IPS DF 6.9 (cell line): ENCODE results near the gene OPN5.

ENCODE experiments used
- DNase-seq: peaks from one replicate; pipeline ENCODE4 v3.0.0-alpha.2; 2013; ENCODE audit warnings: low read depth, low spot score
- H3K27ac ChIP-seq: one replicate; pipeline ENCODE4 v1.5.1; 2013; ENCODE audit warnings: low read length, control low read depth
- H3K27me3 ChIP-seq: 2 replicates; pipeline ENCODE4 v1.6.1; 2013; ENCODE audit warnings: mild to moderate bottlenecking, low read length; ENCODE audit not compliant: control insufficient read depth, insufficient read depth
- H3K36me3 ChIP-seq: 2 replicates; pipeline ENCODE4 v1.6.1; 2013; ENCODE audit warnings: low read length; ENCODE audit not compliant: control insufficient read depth, insufficient read depth
- H3K4me1 ChIP-seq: 2 replicates; pipeline ENCODE4 v1.6.1; 2013; ENCODE audit warnings: low read length; ENCODE audit not compliant: control insufficient read depth, insufficient read depth
- H3K4me3 ChIP-seq: 2 replicates; pipeline ENCODE4 v1.5.1; 2013; ENCODE audit warnings: mild to moderate bottlenecking, low read length
- H3K9me3 ChIP-seq: 2 replicates; pipeline ENCODE4 v1.6.1; 2013; ENCODE audit warnings: low read length, inconsistent platforms; ENCODE audit not compliant: control insufficient read depth, insufficient read depth
- WGBS: extraction: QIAGEN DNeasy Blood & Tissue Kit; methylation state at CpG from one replicate; pipeline ENCODE4 v1.1.7; 2013; ENCODE audit warnings: mixed read lengths, missing lambda C conversion rate; ENCODE audit not compliant: insufficient read length, insufficient coverage; 5-methylcytosine and 5-hydroxymethylcytosine counted together

The OPN5 gene

DNA sequence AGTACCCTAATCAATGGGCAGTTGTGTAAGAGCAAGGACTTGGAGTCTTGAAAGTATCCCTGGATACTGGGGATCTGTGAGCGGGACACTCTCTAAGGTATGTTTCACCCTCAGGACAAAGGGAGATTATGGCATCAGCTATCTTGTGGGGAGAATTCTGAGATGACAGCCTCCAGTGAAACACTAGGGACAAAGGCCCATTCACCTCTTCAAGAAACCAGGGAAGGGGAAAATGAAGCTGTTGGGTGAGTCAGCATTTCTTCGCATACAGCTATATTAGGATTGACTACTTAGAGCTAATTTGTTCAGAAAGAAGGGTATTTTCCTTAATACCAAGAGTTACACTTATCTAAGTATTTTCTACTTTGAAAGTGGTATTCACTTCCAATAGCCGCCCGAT is 35.9 kb downstream of the OPN5 start:
- Histone ChIP-seq H3K27me3 (no peaks in the 10 kb centered on the region), H3K4me3 (no peak overlapping the region), H3K9me3 (no peaks in the 10 kb centered on the region), H3K4me1 (no peaks in the 10 kb centered on the region), H3K36me3 (no peaks in the 10 kb centered on the region), H3K27ac (no peak overlapping the region)
- DNase-seq, result no peak
- no CpG with 5 or more reads among the region's 4 CpGs for WGBS

DNA sequence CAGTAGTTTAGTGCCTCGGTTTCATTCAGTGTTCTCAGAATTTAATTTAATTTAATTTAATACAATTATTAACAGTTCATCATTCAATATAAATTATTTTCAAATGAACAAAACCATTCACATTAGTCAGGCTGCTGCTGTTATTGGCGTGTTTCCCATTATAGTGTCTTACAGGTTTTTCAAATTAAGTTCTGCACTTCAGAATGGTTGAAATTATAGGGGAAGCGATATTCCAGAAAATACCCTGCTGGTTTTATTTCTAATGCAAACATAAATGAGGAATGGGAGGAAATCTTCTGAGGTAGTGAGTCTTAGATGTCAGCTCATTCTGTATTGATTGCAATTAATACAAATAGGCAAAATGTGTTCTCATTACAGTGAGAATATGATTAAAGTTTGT is 37.6 kb downstream of the OPN5 start:
- Histone ChIP-seq H3K27ac (no peak overlapping the region), H3K36me3 (no peaks in the 10 kb centered on the region), H3K4me1 (no peaks in the 10 kb centered on the region), H3K4me3 (no peak overlapping the region), H3K9me3 (no peaks in the 10 kb centered on the region), H3K27me3 (no peaks in the 10 kb centered on the region)
- no CpG with 5 or more reads among the region's 3 CpGs for WGBS
- DNase-seq, result no peak

DNA sequence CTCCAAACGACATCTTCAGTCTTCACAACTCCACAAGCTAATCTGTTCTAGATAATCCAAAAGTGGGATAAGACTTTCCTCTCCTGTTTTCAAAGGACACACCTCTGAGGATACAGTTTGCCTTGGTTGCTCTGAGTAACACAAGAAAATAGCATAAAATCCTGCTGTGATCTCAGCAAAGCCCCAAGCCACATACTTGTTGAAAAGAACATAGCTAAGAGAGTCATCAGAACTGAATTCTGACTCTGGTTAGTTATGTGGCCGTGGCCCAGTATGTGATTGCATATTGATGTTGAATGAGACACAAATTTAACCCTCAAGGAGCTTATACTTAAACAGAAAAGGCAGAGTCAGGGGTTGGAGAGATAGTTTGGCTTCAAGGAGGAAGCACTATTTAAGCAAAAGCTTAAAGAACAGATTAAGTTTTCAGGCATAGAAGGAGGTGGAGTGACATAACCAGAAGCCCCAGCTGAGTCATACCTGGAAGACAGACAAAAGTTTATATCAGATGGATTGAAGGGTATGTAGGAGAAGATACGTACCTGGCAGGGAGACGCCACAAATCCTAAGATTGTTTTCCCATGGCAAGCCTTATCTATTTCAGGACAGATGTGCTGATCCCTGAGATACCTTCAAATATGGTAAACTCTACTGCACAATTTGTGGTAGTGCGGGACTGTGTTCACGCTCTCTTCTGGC is 41.2 kb downstream of the OPN5 start:
- Histone ChIP-seq H3K27me3 (no peaks in the 10 kb centered on the region), H3K4me3 (no peak overlapping the region), H3K36me3 (no peaks in the 10 kb centered on the region), H3K27ac (no peak overlapping the region), H3K4me1 (no peaks in the 10 kb centered on the region), H3K9me3 (no peaks in the 10 kb centered on the region)
- DNase-seq, result no peak
- WGBS, result no CpG with 5 or more reads among the region's 6 CpGs

DNA sequence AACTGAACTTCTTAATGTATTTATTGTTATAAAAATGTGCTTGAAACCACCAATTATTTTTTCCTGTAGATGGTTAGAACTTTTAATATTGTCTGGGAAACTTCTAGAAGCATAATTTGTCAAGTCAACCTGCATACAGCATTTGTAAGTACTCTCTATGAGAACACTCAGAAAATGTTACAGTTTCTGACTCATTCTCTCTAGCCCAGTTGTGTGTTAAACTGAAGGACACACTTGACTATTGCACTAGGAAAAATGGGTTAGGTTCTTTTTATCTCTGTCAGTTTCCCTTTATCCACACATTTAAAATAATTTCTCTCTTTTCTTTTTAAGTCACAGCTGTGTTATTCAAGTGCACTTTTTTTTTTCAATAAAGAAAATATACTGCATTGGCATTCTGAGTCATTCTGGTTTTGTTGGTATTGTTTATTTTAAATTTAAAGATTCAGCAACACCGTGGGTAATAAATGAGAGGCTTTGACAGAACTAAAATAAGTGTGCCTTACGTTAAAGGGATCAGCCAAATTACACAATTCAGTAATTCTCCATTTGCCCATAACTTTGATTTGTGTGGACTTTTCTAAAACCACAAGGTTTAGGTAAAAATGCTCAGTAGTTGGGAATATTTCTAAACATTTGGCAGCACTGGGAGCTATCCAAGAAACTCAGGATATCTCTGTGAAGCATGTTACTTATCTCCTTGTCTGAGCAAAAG is 50.7 kb downstream of the OPN5 start:
- Histone ChIP-seq H3K9me3 (no peaks in the 10 kb centered on the region), H3K27me3 (no peaks in the 10 kb centered on the region), H3K36me3 (no peaks in the 10 kb centered on the region), H3K27ac (no peak overlapping the region), H3K4me3 (no peak overlapping the region), H3K4me1 (no peaks in the 10 kb centered on the region)
- WGBS, result no CpG with 5 or more reads among the region's 2 CpGs
- DNase-seq, result no peak

DNA sequence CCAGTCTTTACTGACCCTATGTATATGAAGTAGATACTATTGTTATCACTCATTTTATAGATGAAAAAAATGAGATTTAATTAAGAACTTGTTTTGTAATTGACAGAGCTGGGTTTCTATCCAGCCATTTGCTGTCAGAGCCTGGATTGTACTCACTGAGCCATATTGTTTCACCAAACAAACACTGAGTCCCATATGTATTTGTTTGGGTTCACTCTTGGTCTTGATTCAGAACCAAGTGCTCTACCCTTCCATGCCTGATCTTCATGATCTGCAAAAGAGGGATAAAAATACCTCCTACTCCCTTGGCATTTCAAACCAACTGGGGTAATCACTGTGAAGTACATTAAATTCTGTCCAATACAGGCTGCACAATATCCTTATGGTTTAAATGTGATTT is 52.4 kb downstream of the OPN5 start:
- no peaks in the 10 kb centered on the region for H3K9me3 ChIP-seq
- no peak overlapping the region for H3K27ac ChIP-seq
- H3K36me3 ChIP-seq, result no peaks in the 10 kb centered on the region
- H3K4me3 ChIP-seq, result no peak overlapping the region
- no peak for DNase-seq
- H3K4me1 ChIP-seq, result no peaks in the 10 kb centered on the region
- no peaks in the 10 kb centered on the region for H3K27me3 ChIP-seq

DNA sequence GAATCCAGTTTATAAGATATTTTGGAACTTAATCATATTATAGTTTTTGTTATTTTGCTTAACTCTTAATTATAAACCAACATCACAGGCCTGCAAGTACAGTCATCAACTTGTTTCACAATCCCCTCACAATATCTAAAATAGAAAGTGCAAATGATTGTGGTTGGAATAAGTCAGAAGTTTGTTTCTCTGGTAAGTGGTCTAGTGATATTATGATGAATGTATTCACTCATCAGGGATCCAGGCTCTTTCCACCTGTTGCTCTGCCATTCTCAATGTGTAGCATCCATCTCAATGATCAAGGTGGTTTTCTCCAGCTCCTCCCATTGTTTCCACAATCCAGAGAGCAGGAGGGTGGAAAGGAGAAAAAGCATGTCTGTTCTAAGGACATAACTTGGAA is 54.2 kb downstream of the OPN5 start:
- Histone ChIP-seq H3K27me3 (no peaks in the 10 kb centered on the region), H3K4me1 (no peaks in the 10 kb centered on the region), H3K36me3 (no peaks in the 10 kb centered on the region), H3K9me3 (no peaks in the 10 kb centered on the region), H3K4me3 (no peak overlapping the region), H3K27ac (no peak overlapping the region)
- DNase-seq, result no peak

DNA sequence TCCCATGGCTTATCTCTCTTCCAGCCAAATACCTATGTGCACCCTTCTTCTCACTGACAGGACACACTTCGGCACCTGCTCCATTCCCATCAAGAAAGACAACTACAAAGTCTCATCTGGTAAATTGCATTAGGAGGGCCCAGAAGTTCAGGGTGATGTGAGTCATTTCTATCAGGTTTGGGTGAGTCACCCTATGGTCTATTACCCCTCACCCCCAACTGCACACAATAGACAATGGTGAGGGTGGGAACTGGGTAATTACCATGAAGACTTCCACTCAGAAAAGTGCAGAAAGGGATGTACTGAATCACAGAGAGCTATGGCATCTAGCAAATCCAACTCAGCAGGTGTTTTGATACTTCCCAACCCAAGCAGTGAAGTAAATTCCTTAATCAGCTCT is 54.8 kb downstream of the OPN5 start:
- Histone ChIP-seq H3K4me3 (no peak overlapping the region), H3K9me3 (no peaks in the 10 kb centered on the region), H3K4me1 (no peaks in the 10 kb centered on the region), H3K27ac (no peak overlapping the region), H3K36me3 (no peaks in the 10 kb centered on the region), H3K27me3 (no peaks in the 10 kb centered on the region)
- no peak for DNase-seq
- no CpG with 5 or more reads among the region's 1 CpG for WGBS

DNA sequence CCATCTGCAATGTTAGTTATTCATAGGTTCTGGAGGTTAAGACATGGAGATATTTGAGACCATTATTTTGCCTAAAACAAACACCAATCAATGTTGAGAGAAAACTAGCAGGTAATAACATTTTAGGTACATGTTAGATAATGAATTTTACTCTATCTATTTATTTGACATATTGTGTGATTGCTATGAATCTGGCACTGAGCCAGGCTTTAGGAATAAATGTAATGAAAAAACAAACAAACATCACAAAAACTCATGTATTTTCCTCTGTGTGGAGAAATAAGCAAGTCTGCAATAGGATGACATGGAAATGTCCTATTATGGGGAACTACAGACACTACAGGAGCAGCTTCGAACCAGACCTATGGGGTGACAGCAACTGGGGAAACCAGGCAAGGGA is 57.8 kb downstream of the OPN5 start:
- Histone ChIP-seq H3K36me3 (no peaks in the 10 kb centered on the region), H3K27me3 (no peaks in the 10 kb centered on the region), H3K4me3 (no peak overlapping the region), H3K27ac (no peak overlapping the region), H3K9me3 (no peaks in the 10 kb centered on the region), H3K4me1 (no peaks in the 10 kb centered on the region)
- WGBS, result no CpG with 5 or more reads among the region's 1 CpG
- no peak for DNase-seq

DNA sequence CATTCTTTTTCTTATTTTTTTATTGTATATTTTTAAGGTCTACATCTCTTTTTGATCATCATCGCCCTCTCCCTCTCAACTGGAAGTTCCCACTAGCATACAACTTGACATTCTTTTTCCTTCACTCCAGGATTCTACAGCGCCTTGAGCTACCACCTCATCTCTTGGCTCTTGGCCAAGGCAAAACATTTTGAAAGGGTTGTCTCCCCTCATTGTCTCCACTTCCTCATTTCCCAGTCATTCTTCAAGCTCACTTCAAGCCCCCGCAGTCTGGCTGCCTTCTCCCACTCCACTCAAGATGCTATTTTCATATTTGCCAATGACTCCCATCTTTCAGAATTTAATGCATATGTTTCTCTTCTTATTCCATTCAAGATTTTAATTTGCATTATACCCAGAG is 63.0 kb downstream of the OPN5 start:
- no peak overlapping the region for H3K4me3 ChIP-seq
- no CpG with 5 or more reads among the region's 3 CpGs for WGBS
- no peaks in the 10 kb centered on the region for H3K9me3 ChIP-seq
- no peak overlapping the region for H3K27ac ChIP-seq
- DNase-seq, result no peak
- H3K27me3 ChIP-seq, result no peaks in the 10 kb centered on the region
- no peaks in the 10 kb centered on the region for H3K36me3 ChIP-seq
- H3K4me1 ChIP-seq, result no peaks in the 10 kb centered on the region

DNA sequence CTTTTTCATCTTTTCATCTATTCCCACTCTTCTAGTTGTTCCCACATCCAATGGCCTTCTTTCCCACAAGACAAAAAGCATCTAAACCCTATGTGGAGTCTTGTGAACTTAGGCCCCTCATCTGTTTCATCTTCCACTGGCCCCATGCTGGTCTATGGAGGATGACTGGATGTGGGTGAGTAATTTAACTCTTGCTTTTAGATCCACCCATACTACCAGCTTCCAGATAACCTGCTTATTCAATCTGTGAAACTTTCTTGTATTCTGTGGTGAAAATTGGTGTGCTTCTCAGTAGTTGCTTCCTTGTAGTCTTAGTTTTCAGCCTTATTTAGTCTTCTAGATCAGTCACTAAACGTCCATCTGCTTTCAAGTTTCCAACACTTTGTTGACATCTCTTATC is 64.9 kb downstream of the OPN5 start:
- Histone ChIP-seq H3K4me3 (no peak overlapping the region), H3K4me1 (no peaks in the 10 kb centered on the region), H3K36me3 (no peaks in the 10 kb centered on the region), H3K27ac (no peak overlapping the region), H3K9me3 (no peaks in the 10 kb centered on the region), H3K27me3 (no peaks in the 10 kb centered on the region)
- DNase-seq, result no peak
- no CpG with 5 or more reads among the region's 1 CpG for WGBS

DNA sequence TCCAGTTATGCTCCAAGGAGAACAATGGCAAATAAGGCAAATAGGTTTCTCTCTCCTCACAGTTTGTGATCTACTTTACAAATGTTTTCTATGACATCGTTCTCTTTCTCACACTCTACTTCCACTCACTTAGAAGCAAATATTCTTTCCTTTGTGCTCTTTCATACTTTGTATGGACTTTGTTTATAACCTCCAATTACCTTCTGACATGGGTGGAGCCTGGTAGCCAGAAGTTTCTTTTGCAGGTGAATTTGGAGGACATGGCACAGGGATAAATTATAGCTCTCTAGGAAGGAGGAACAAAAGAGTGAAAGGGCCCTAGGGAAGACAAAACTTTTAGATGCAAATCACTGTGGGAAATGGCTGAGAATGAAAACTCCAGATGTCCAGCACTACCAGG is 69.3 kb downstream of the OPN5 start:
- no peaks in the 10 kb centered on the region for H3K9me3 ChIP-seq
- WGBS, result no CpG with 5 or more reads among the region's 1 CpG

More for the DNA sequence above, 69.3 kb downstream of the OPN5 start:
- Histone ChIP-seq H3K4me3 (no peak overlapping the region), H3K27me3 (no peaks in the 10 kb centered on the region), H3K27ac (no peak overlapping the region), H3K36me3 (no peaks in the 10 kb centered on the region), H3K4me1 (no peaks in the 10 kb centered on the region)
- DNase-seq, result no peak
